HepG2 (cell line): ENCODE data around the gene TOP2A. TPM values are rescaled to one million over a fixed set of nuclear protein-coding genes. Genes with fewer than 3 reads are reported as not detected.

Source experiments
- ATF4 ChIP-seq, 2 experiments: fragments of 450-650 bp in 1 of 2; sonication (generic) in 1 of 2; formaldehyde crosslinking; IDR thresholded peaks; 2 replicates each; pipeline versions ENCODE4 v1.5.0 to v1.8.0; 2020 to 2022; ENCODE audit warnings: mild to moderate bottlenecking in 1 of 2, missing genetic modification reagents in 1 of 2
- CENPT ChIP-seq: sonication (generic); formaldehyde crosslinking; IDR thresholded peaks from 2 replicates; pipeline ENCODE4 v1.8.0; 2022; ENCODE audit warnings: low read depth, mild to moderate bottlenecking, moderate library complexity, missing genetic modification reagents
- DMAP1 ChIP-seq: IDR thresholded peaks from 2 replicates; pipeline ENCODE4 v1.6.1; 2016
- ELF4 ChIP-seq: sonication (generic); formaldehyde crosslinking; IDR thresholded peaks from 2 replicates; pipeline ENCODE4 v1.5.0; 2020; ENCODE audit warnings: missing genetic modification reagents, mild to moderate bottlenecking, moderate library complexity, borderline replicate concordance
- FOXO1 ChIP-seq: sonication (generic); formaldehyde crosslinking; IDR thresholded peaks from 2 replicates; pipeline ENCODE4 v1.4.0; 2020; ENCODE audit warnings: missing genetic modification reagents
- HMG20A ChIP-seq: IDR thresholded peaks from 2 replicates; pipeline ENCODE4 v1.6.1; 2016; ENCODE audit warnings: borderline replicate concordance
- HMGA1 ChIP-seq: sonication (generic); formaldehyde crosslinking; conservative IDR thresholded peaks from 2 replicates; pipeline ENCODE4 v1.4.0; 2020; ENCODE audit warnings: missing genetic modification reagents
- HOXA3 ChIP-seq: sonication (generic); formaldehyde crosslinking; IDR thresholded peaks from 2 replicates; pipeline ENCODE4 v1.5.0; 2020; ENCODE audit warnings: missing genetic modification reagents
- KLF16 ChIP-seq, 2 experiments: sonication (generic) in 1 of 2; formaldehyde crosslinking in 1 of 2; IDR thresholded peaks; 2 replicates each; pipeline versions ENCODE4 v1.6.1 to v1.8.0; 2016 to 2023; ENCODE audit warnings: missing genetic modification reagents in 2 of 2, missing compliant biosample characterization in 1 of 2
- MYNN ChIP-seq: sonication (generic); formaldehyde crosslinking; IDR thresholded peaks from 2 replicates; pipeline ENCODE4 v1.4.0; 2020; ENCODE audit warnings: mild to moderate bottlenecking, low read depth, missing genetic modification reagents
- NBN ChIP-seq: fragments of 450-650 bp; conservative IDR thresholded peaks from 2 replicates; pipeline ENCODE4 v1.6.1; 2017
- NCOR1 ChIP-seq: fragments of 200-600 bp; sonication (generic); IDR thresholded peaks from 2 replicates; pipeline ENCODE4 v1.7.0; 2017; ENCODE audit warnings: antibody characterized with exemption, low read length, borderline replicate concordance
- PHF8 ChIP-seq: sonication (generic); formaldehyde crosslinking; IDR thresholded peaks from 2 replicates; pipeline ENCODE4 v1.5.0; 2020; ENCODE audit warnings: missing genetic modification reagents
- RFXAP ChIP-seq: sonication (generic); formaldehyde crosslinking; IDR thresholded peaks from 2 replicates; pipeline ENCODE4 v1.4.0; 2020; ENCODE audit warnings: missing genetic modification reagents, borderline replicate concordance
- SETDB1 ChIP-seq: sonication (generic); formaldehyde crosslinking; IDR thresholded peaks from 2 replicates; pipeline ENCODE4 v1.5.1; 2020; ENCODE audit warnings: missing genetic modification reagents, mild to moderate bottlenecking, borderline replicate concordance
- SOX13 ChIP-seq, 3 experiments: fragments of 450-650 bp in 1 of 3; sonication (generic) in 1 of 3; formaldehyde crosslinking in 1 of 3; IDR thresholded peaks in 2 of 3; conservative IDR thresholded peaks in 1 of 3; 2 replicates each; pipeline versions ENCODE4 v1.5.0 to v1.6.1; 2016 to 2020; ENCODE audit warnings: antibody characterized with exemption in 1 of 3, mild to moderate bottlenecking in 1 of 3, missing compliant biosample characterization in 1 of 3, missing genetic modification reagents in 1 of 3, moderate library complexity in 1 of 3
- ZIK1 ChIP-seq: sonication (generic); formaldehyde crosslinking; IDR thresholded peaks from 2 replicates; pipeline ENCODE4 v1.5.0; 2020; ENCODE audit warnings: mild to moderate bottlenecking, low read depth, missing genetic modification reagents, borderline replicate concordance
- ZNF33A ChIP-seq: sonication (generic); formaldehyde crosslinking; IDR thresholded peaks from 2 replicates; pipeline ENCODE4 v1.5.1; 2020; ENCODE audit warnings: missing genetic modification reagents, mild to moderate bottlenecking, moderate library complexity, borderline replicate concordance
- ZNF484 ChIP-seq: sonication (generic); formaldehyde crosslinking; IDR thresholded peaks from 2 replicates; pipeline ENCODE4 v1.5.1; 2020; ENCODE audit warnings: mild to moderate bottlenecking, low read depth, missing genetic modification reagents, borderline replicate concordance
- ZNF547 ChIP-seq: sonication (generic); formaldehyde crosslinking; IDR thresholded peaks from 2 replicates; pipeline ENCODE4 v1.5.1; 2020; ENCODE audit warnings: mild to moderate bottlenecking, missing genetic modification reagents
- ZNF558 ChIP-seq: sonication (generic); formaldehyde crosslinking; IDR thresholded peaks from 2 replicates; pipeline ENCODE4 v1.9.0; 2022; ENCODE audit warnings: mild to moderate bottlenecking, missing genetic modification reagents, borderline replicate concordance
- ZNF564 ChIP-seq: sonication (generic); formaldehyde crosslinking; IDR thresholded peaks from 2 replicates; pipeline ENCODE4 v1.8.1; 2023; ENCODE audit warnings: mild to moderate bottlenecking, missing genetic modification reagents
- ZSCAN21 ChIP-seq: sonication (generic); formaldehyde crosslinking; IDR thresholded peaks from 2 replicates; pipeline ENCODE4 v1.8.0; 2022; ENCODE audit warnings: mild to moderate bottlenecking, missing genetic modification reagents, moderate library complexity, borderline replicate concordance
- polyA plus RNA-seq, 8 experiments: library from polyadenylated mRNA; depleted of rRNA in 3 of 8; stranded (reverse) in 7 of 8; unstranded in 1 of 8; fragments of >200 nt; fragmentation: Illumina TruSeq in 4 of 8; extraction: Trizol in 4 of 8; gene quantifications; 2 replicates each; pipeline versions ENCODE4 v1.2.1 to v1.2.3, GENCODE V29; 2011 to 2016; ENCODE audit warnings: low read depth in 4 of 8, missing spikeins in 1 of 8, mixed read lengths in 1 of 8; ENCODE audit not compliant: insufficient read depth in 1 of 8
- total RNA-seq, 5 experiments: library from RNA; depleted of rRNA; stranded (reverse); fragments of >200 nt; fragmentation: Illumina TruSeq; extraction: Trizol; gene quantifications; 2 replicates each; pipeline ENCODE4 v1.2.3, GENCODE V29; 2016; ENCODE audit warnings: low read depth in 1 of 5
- TF ChIP-seq, protein P1 (sequence below): sonication (generic); formaldehyde crosslinking; IDR thresholded peaks from 2 replicates; pipeline ENCODE4 v1.4.0; 2020; ENCODE audit warnings: missing genetic modification reagents
- TF ChIP-seq, protein P2 (sequence below): sonication (generic); formaldehyde crosslinking; IDR thresholded peaks from 2 replicates; pipeline ENCODE4 v1.4.0; 2020; ENCODE audit warnings: missing genetic modification reagents, borderline replicate concordance

Gene TOP2A
- total and polyA plus RNA-seq, 2 of the 13 experiments (the other 11 are each of a cell fraction or from before 2014, with no cell fraction given), result 108 to 327 TPM

GRCh38 chr17:40443196-40443987 is 25.7 kb upstream of the TOP2A start, which contains the start of gene IGFBP4 (continued):
- TF ChIP-seq NCOR1 (no peak), CENPT (CRISPR knock-in tag) (peak; percentile 80; the same call in 1 of the 2 replicates), RFXAP (CRISPR knock-in tag) (peak; percentile 83; the same call in 1 of the 2 replicates), ZNF558 (CRISPR knock-in tag) (peak; percentile 57; the same call in 1 of the 2 replicates), DMAP1 (no peak), HOXA3 (CRISPR knock-in tag) (peak; percentile 68; the same call in 1 of the 2 replicates), PHF8 (CRISPR knock-in tag) (peak; percentile 57), ZNF564 (CRISPR knock-in tag) (0 out of 2 replicates have a peak, but pooled peaks have one; percentile 44), ZSCAN21 (CRISPR knock-in tag) (peak; percentile 79; the same call in 1 of the 2 replicates), ZNF484 (CRISPR knock-in tag) (peak; percentile 74; the same call in 1 of the 2 replicates), HMGA1 (CRISPR knock-in tag) (no peak), KLF16 (CRISPR knock-in tag; IDR thresholded peaks at IDR 0.05) (peak; percentile 72; a peak in 2 of 4 replicates), FOXO1 (CRISPR knock-in tag) (peak; percentile 64; the same call in 1 of the 2 replicates), MYNN (CRISPR knock-in tag) (no peak; the same call in 1 of the 2 replicates), NBN (no peak), ELF4 (CRISPR knock-in tag) (no peak), ATF4 (CRISPR knock-in tag; IDR thresholded peaks at IDR 0.05) (peak in 1 of 2 experiments; percentile 75; a peak in 2 of 4 replicates), ZNF33A (CRISPR knock-in tag) (no peak), SETDB1 (no peak), ZIK1 (CRISPR knock-in tag) (peak; percentile 89; the same call in 1 of the 2 replicates), SOX13 (IDR thresholded peaks at IDR 0.05) (no peak), SOX13 (CRISPR knock-in tag; conservative IDR thresholded peaks at IDR 0.05 in 1 of 2, IDR thresholded peaks at IDR 0.05 in 1 of 2) (no peak; a peak in 1 of 4 replicates), ZNF547 (CRISPR knock-in tag) (peak; percentile 90; the same call in 1 of the 2 replicates), HMG20A (CRISPR knock-in tag) (no peak)
- TF ChIP-seq, protein P1, sequence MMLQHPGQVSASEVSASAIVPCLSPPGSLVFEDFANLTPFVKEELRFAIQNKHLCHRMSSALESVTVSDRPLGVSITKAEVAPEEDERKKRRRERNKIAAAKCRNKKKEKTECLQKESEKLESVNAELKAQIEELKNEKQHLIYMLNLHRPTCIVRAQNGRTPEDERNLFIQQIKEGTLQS (CRISPR knock-in tag), result no peak
- TF ChIP-seq, protein P2, sequence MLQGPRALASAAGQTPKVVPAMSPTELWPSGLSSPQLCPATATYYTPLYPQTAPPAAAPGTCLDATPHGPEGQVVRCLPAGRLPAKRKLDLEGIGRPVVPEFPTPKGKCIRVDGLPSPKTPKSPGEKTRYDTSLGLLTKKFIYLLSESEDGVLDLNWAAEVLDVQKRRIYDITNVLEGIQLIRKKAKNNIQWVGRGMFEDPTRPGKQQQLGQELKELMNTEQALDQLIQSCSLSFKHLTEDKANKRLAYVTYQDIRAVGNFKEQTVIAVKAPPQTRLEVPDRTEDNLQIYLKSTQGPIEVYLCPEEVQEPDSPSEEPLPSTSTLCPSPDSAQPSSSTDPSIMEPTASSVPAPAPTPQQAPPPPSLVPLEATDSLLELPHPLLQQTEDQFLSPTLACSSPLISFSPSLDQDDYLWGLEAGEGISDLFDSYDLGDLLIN, result 0 out of 2 replicates have a peak, but pooled peaks have one; percentile 63
